Keratinocyte (primary cell): Measurements from ENCODE around the gene DNAJC7.

Source experiments
- CTCF ChIP-seq, 3 experiments: IDR thresholded peaks in 1 of 3; conservative IDR thresholded peaks in 1 of 3; optimal IDR thresholded peaks in 1 of 3; 2 replicates in 2 of 3; 3 replicates in 1 of 3; pipeline versions ENCODE3 to v1.5.1; 2011; ENCODE audit warnings: low read length in 3 of 3, mild to moderate bottlenecking in 3 of 3, moderate library complexity in 2 of 3, control low read depth in 1 of 3, inconsistent platforms in 1 of 3; ENCODE audit not compliant: insufficient read depth in 2 of 3; ENCODE audit errors: extremely low read depth in 1 of 3
- EZH2 ChIP-seq: IDR thresholded peaks from one replicate; pipeline ENCODE4 v1.6.1; 2012; ENCODE audit warnings: inconsistent platforms, mild to moderate bottlenecking, low read length, moderate library complexity

GRCh38 chr17:41937970-41938954 is 79.0 kb downstream of the DNAJC7 start:
- TF ChIP-seq CTCF (optimal IDR thresholded peaks at IDR 0.05 in 1 of 3, IDR thresholded peaks at IDR 0.05 in 1 of 3, conservative IDR thresholded peaks at IDR 0.05 in 1 of 3; ENCODE audit: extremely low read depth in 1 of 3, insufficient read depth in 2 of 3, low read length in 3 of 3) (no peak), EZH2 (no peak)
